SIG-M5 treated with dmso at 0.1 percent for 504 hours (cell line): ENCODE data around the gene UGDH.

Experiments used
- DNase-seq: peaks from one replicate; lab custom pipeline; 2025; ENCODE audit not compliant: unreplicated experiment; lab: John Stamatoyannopoulos, UW

UGDH gene

DNA sequence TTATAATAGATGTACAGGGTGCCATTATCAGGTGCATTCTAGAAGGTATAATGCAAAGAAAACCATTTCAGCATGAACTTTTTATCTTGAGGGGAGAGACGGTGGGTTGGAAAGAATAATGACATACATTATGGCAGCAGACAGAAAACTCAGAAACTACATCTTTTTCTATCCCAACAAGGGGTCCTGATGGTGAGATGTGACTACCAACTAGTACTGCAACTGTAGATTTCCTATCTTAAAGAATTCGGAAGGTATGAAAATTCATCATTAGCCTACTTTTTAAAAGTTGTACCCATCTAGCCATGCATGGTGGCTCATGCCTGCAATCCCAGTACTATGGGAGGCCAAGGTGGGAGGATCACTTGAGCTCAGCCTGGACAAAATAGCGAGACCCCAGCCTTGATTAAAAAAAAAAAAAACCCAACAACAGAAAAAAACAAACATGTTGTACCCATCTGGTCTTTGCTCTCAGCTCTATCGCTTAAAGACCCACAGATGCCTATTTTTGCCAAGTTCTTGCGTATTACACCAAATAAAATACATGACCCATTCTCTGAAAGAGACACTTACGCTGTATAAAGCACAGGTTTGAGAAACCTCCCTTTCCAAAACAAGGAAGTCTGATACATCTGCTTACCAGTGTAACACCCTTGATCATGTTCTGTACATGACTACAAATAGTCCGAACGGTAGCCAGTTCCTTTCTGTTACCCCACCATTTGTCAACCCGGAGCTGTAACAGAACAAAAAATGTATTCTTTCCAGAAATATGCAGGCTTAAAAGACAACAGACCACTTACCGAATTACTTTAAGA is 70.1 kb downstream of the UGDH start:
- DNase-seq, result no peak

- no peak for DNase-seq
Measured at GRCh38 chr4:39455486-39455885, 71.8 kb downstream of the UGDH start.

DNA sequence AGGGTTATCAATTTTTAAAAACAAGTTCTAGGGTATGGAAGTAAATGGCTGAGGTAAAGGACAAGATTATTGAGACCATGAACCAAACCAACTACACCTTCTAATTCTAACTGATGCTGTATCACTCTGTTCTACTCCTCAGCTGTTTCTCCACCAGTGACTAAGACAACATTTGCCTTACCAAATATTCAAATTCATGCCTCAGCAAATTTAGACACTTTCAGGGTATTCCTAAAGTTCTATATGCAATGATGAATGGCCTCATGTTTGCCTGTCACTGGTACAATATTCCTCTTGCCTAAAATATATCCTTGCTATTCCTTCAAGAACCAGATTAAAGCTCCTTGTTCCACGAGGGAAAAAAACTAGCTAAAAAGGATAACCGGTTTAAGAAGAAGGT is 73.5 kb downstream of the UGDH start:
- DNase-seq, result no peak

DNA sequence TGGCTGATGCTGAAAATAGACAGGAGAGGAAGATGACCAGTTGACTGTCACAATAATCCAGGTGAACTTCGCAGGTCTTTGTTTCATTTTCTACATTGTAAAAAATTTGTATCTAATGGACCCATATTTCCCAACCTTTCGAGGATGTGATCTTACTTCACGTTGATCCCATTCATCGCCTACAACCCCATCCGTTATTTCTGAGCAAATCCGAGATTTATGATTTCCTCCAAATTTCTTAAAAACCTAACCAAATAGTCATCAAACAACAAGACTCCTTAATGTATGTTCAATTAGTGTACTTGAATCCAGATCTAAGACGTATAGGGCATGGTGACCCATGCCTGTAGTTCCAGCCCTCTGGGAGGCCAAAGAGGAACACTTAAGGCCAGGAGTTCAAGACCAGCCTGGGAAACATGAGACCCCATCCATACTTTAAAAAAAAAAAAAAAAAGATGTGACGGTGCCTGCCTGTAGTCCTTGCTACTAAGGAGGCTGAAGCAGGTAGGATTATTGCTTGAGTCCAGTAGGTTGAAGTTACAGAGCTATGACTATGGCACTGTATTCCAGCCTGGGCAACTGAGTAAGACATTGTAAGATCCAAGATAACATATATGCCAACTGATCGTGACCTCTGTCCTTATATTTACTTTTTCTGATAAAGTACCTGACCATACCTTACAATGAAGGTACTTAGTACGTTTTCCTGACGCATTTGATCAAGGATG is 74.2 kb downstream of the UGDH start:
- DNase-seq, result no peak

GRCh38 chr4:39452153-39452859 is 74.9 kb downstream of the UGDH start:
- no peak for DNase-seq

- DNase-seq, result no peak
Measured at GRCh38 chr4:39451423-39452023, 75.7 kb downstream of the UGDH start.

GRCh38 chr4:39450618-39451017 is 76.6 kb downstream of the UGDH start:
- DNase-seq, result no peak
